HEK293T (cell line): ENCODE measurements around the gene CASTOR1.

ENCODE experiments used
- BHLHE40 ChIP-seq: fragments of 450-650 bp; IDR thresholded peaks from 2 replicates; pipeline ENCODE4 v1.6.1; 2016; ENCODE audit warnings: mild to moderate bottlenecking, moderate library complexity, borderline replicate concordance
- CTBP1 ChIP-seq: fragments of 450-650 bp; IDR thresholded peaks from 2 replicates; pipeline ENCODE4 v1.6.1; 2016; ENCODE audit warnings: borderline replicate concordance
- FOXA1 ChIP-seq: fragments of 450-650 bp; IDR thresholded peaks from 2 replicates; pipeline ENCODE4 v1.6.1; 2016; ENCODE audit warnings: mild to moderate bottlenecking
- FOXM1 ChIP-seq: fragments of 450-650 bp; IDR thresholded peaks from 2 replicates; pipeline ENCODE4 v1.6.1; 2017; ENCODE audit warnings: mild to moderate bottlenecking, borderline replicate concordance
- HDGF ChIP-seq: fragments of 450-650 bp; IDR thresholded peaks from 2 replicates; pipeline ENCODE4 v1.6.1; 2017; ENCODE audit warnings: antibody characterized with exemption, borderline replicate concordance
- L3MBTL2 ChIP-seq: fragments of 450-650 bp; conservative IDR thresholded peaks from 2 replicates; pipeline ENCODE4 v1.6.1; 2016; ENCODE audit warnings: mild to moderate bottlenecking
- LEF1 ChIP-seq: fragments of 450-650 bp; IDR thresholded peaks from 2 replicates; pipeline ENCODE4 v1.6.1; 2017; ENCODE audit warnings: mild to moderate bottlenecking, borderline replicate concordance
- PKNOX1 ChIP-seq: fragments of 450-650 bp; IDR thresholded peaks from 2 replicates; pipeline ENCODE4 v1.6.1; 2016
- SP1 ChIP-seq: fragments of 450-650 bp; IDR thresholded peaks from 2 replicates; pipeline ENCODE4 v1.6.1; 2017
- SUZ12 ChIP-seq: fragments of 450-650 bp; IDR thresholded peaks from 2 replicates; pipeline ENCODE4 v1.6.1; 2016; ENCODE audit warnings: mild to moderate bottlenecking
- TARDBP ChIP-seq: fragments of 450-650 bp; IDR thresholded peaks from 2 replicates; pipeline ENCODE4 v1.6.1; 2016
- ZNF384 ChIP-seq: fragments of 450-650 bp; IDR thresholded peaks from 2 replicates; pipeline ENCODE4 v1.6.1; 2016

GRCh38 chr22:30263883-30264282 lies 25.4 kb downstream of the CASTOR1 start:
- no peak for TF ChIP-seq BHLHE40
- TF ChIP-seq L3MBTL2 = no peak
- TF ChIP-seq CTBP1 = no peak
- TF ChIP-seq SP1 = no peak
- no peak for TF ChIP-seq FOXM1
- TF ChIP-seq ZNF384 = no peak
- no peak for TF ChIP-seq LEF1
- no peak for TF ChIP-seq PKNOX1
- TF ChIP-seq HDGF = no peak
- no peak for TF ChIP-seq TARDBP
- no peak for TF ChIP-seq SUZ12
- no peak for TF ChIP-seq FOXA1
